Ovary (tissue), 9 donors: ENCODE measurements around the gene SHF. TPM values are rescaled to one million over a fixed set of nuclear protein-coding genes. Genes with fewer than 3 reads are reported as not detected.

ENCODE experiments used
- DNase-seq, 5 donors: peaks; one replicate each; pipeline ENCODE4 v3.0.0-alpha.2; 2019 to 2020
- H3K27ac ChIP-seq, 2 donors: fragments of 200-600 bp; one replicate each; pipeline versions ENCODE4 v1.5.1 to v1.8.0; 2019 to 2022
- H3K27me3 ChIP-seq: fragments of 200-600 bp; one replicate; pipeline ENCODE4 v1.8.0; 2022
- H3K36me3 ChIP-seq: fragments of 200-600 bp; sonication (generic); one replicate; pipeline ENCODE4 v1.5.1; 2019
- H3K4me1 ChIP-seq: one replicate; pipeline ENCODE4 v1.8.1; 2013; ENCODE audit warnings: mild to moderate bottlenecking, moderate library complexity; ENCODE audit not compliant: insufficient read depth
- H3K4me3 ChIP-seq: fragments of 200-600 bp; sonication (generic); one replicate; pipeline ENCODE4 v1.5.1; 2017
- H3K9me3 ChIP-seq, 2 donors: fragments of 200-600 bp in 1 of 2; sonication (generic) in 1 of 2; one replicate each; pipeline versions ENCODE4 v1.5.1 to v1.8.1; 2013 to 2019; ENCODE audit warnings: mild to moderate bottlenecking in 1 of 2, moderate library complexity in 1 of 2
- CTCF ChIP-seq, 3 donors: fragments of 450-650 bp in 2 of 3; fragments of 200-600 bp in 1 of 3; IDR thresholded peaks; one replicate each; pipeline versions ENCODE4 v1.5.1 to v1.8.0; 2016 to 2022; ENCODE audit warnings: antibody characterized with exemption in 3 of 3, mild to moderate bottlenecking in 1 of 3
- EP300 ChIP-seq: sonication (generic); formaldehyde crosslinking; IDR thresholded peaks from one replicate; pipeline ENCODE4 v1.6.1; 2017; ENCODE audit warnings: antibody characterized with exemption
- POLR2A ChIP-seq: fragments of 450-650 bp; IDR thresholded peaks from one replicate; pipeline ENCODE4 v1.6.1; 2017; ENCODE audit warnings: antibody characterized with exemption, mild to moderate bottlenecking, moderate library complexity
- WGBS, 3 donors: extraction: QIAGEN DNeasy Blood & Tissue Kit in 1 of 3; methylation state at CpG; one replicate each; pipeline versions ENCODE4 v1.1.5 to v1.1.7; 2013 to 2017; 5-methylcytosine and 5-hydroxymethylcytosine counted together
- intact Hi-C, 4 donors: fragments of 100-400 bp; cut with DNase I; formaldehyde crosslinking; loops; one replicate each; pipeline versions ENCODE4 v1.11.0 to v1.15.1; 2022 to 2023
- polyA plus RNA-seq, 2 donors: library from polyadenylated mRNA; stranded (reverse); fragments of 200-250 nt in 1 of 2; fragments of 350-450 nt in 1 of 2; fragmentation: Illumina TruSeq in 1 of 2; extraction: RNeasy Lipid Tissue Mini Kit (QIAGEN cat#74804) in 1 of 2; gene quantifications; one replicate each; pipeline ENCODE4 v1.2.3, GENCODE V29; 2013 to 2014
- total RNA-seq, 7 donors: library from RNA; depleted of rRNA in 2 of 7; stranded (reverse); fragments of >200 nt in 2 of 7; fragmentation: NEBNext Ultra II Directional in 3 of 7; extraction: Animal tissue kit (Norgen Biotek cat#: 25700) in 3 of 7; gene quantifications; one replicate each; pipeline versions ENCODE4 v1.1.0 to v1.2.4, GENCODE V29; 2016 to 2023
- donor health status: DM: no; HTN: no; CAD: no; lungs with moderate emphysema.
- donor health status: DM: no; HTN: no; CAD: no.
- donor health status: Bipolar disorder and iron deficiency.
- donor health status: DM: yes; HTN: yes; CAD: no.
- donor health status: DM: no; HTN: no; CAD: no.
- donor health status: DM: yes; HTN: yes; CAD: no.

The SHF gene
- total and polyA plus RNA-seq, 9 donors, result 17.5 to 45.3 (median 30.5) TPM

DNA sequence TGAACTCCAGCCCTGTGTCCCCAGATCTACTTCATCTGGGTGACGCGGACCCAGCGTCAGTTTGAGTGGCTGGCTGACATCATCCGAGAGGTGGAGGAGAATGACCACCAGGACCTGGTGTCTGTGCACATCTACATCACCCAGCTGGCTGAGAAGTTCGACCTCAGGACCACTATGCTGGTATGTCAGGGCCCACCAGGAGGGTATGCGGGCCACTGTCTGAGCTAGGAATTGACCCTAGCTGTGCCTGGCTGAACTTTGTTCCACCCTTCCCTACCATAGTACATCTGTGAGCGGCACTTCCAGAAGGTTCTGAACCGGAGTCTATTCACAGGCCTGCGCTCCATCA lies 24.3 kb downstream of the SHF start:
- no peaks in the 10 kb centered on the region for H3K36me3 ChIP-seq
- intact Hi-C loops, result loop anchor here in 3 of 4 donors (5.0 to 10.0 kb wide), 6 partner anchors 34 to 294 kb away; a partner anchor contains a TSS
- WGBS, 3 donors, result 72 to 79% (median 74%) methylated on average over 9 of the region's 9 CpGs
- no peak for TF ChIP-seq EP300
- no peak for TF ChIP-seq POLR2A
- no peak for TF ChIP-seq CTCF (IDR thresholded peaks at IDR 0.05)
- DNase-seq, result no peak
- H3K27ac ChIP-seq, result no peak overlapping the region
- no peaks in the 10 kb centered on the region for H3K27me3 ChIP-seq
- H3K9me3 ChIP-seq, result no peaks in the 10 kb centered on the region
- H3K4me3 ChIP-seq, result no peak overlapping the region
- peaks cover 1% of the 10 kb centered on the region for H3K4me1 ChIP-seq

GRCh38 chr15:45162771-45163507 lies 24.8 kb downstream of the SHF start:
- 5 to 9% (median 7%) methylated on average over 7 of the region's 7 CpGs for WGBS, 3 donors
- intact Hi-C loops, result loop anchor here in 3 of 4 donors (5.0 to 10.0 kb wide), 6 partner anchors 34 to 294 kb away; a partner anchor contains a TSS
- Histone ChIP-seq H3K27me3 (no peaks in the 10 kb centered on the region), H3K4me1 (peaks cover 1% of the 10 kb centered on the region), H3K27ac (no peak overlapping the region), H3K36me3 (no peaks in the 10 kb centered on the region), H3K4me3 (no peak overlapping the region), H3K9me3 (no peaks in the 10 kb centered on the region)
- TF ChIP-seq EP300, result no peak
- peak; percentile 67 to 82 (median 78) for TF ChIP-seq CTCF (IDR thresholded peaks at IDR 0.05)
- TF ChIP-seq POLR2A, result no peak
- DNase-seq, result peak; percentile 71 to 84 (median 80)

GRCh38 chr15:45161666-45162065 lies 26.1 kb downstream of the SHF start:
- no peaks in the 10 kb centered on the region for H3K27me3 ChIP-seq
- peaks cover 1% of the 10 kb centered on the region for H3K4me1 ChIP-seq
- WGBS, 3 donors, result 79 to 89% (median 81%) methylated on average over 9 to 14 of the region's 14 CpGs
- H3K36me3 ChIP-seq, result no peaks in the 10 kb centered on the region
- H3K9me3 ChIP-seq, result no peaks in the 10 kb centered on the region
- intact Hi-C loops, result loop anchor here in 3 of 4 donors (5.0 to 10.0 kb wide), 6 partner anchors 36 to 296 kb away; a partner anchor contains a TSS
- DNase-seq, result no peak
- no peak for TF ChIP-seq EP300
- TF ChIP-seq POLR2A, result no peak
- no peak for TF ChIP-seq CTCF (IDR thresholded peaks at IDR 0.05)
- no peak overlapping the region for H3K27ac ChIP-seq
- no peak overlapping the region for H3K4me3 ChIP-seq

- 55 to 83% (median 64%) methylated on average over 1 of the region's 1 CpG for WGBS, 3 donors
- no peaks in the 10 kb centered on the region for H3K27me3 ChIP-seq
- H3K27ac ChIP-seq, result no peak overlapping the region
- intact Hi-C loops, result no loop called here
- no peak for DNase-seq
- no peak overlapping the region for H3K4me3 ChIP-seq
- TF ChIP-seq CTCF (IDR thresholded peaks at IDR 0.05), result no peak
- no peak for TF ChIP-seq POLR2A
- TF ChIP-seq EP300, result no peak
- H3K4me1 ChIP-seq, result peaks cover 1% of the 10 kb centered on the region
- no peaks in the 10 kb centered on the region for H3K9me3 ChIP-seq
- no peaks in the 10 kb centered on the region for H3K36me3 ChIP-seq
These were observed 29.8 kb downstream of the SHF start for GRCh38 chr15:45157974-45158373.
